NCI-H524 (cell line): ENCODE data around the gene KRT3.
A peak's percentile ranks its signal among the peaks of the same experiment; 100 is the strongest.
"Not testable (repeated sequence)": the region's sequence is repeated elsewhere in the genome, so short reads cannot be mapped to it uniquely, and the experiment has no call there.

Experiments
- DNase-seq, 2 experiments: peaks; one replicate each; lab custom pipeline; 2025; lab: John Stamatoyannopoulos, UW

KRT3 gene

GRCh38 chr12:52781399-52782082 is 14.4 kb downstream of the KRT3 start:
- DNase-seq = no peak

GRCh38 chr12:52779914-52780313 is 16.0 kb downstream of the KRT3 start:
- no peak for DNase-seq

- DNase-seq = no peak
These were observed 17.1 kb downstream of the KRT3 start for GRCh38 chr12:52778833-52779232.

GRCh38 chr12:52777566-52777965 is 18.4 kb downstream of the KRT3 start:
- DNase-seq = no peak

- DNase-seq = peak in 1 of 2 experiments; percentile 59
These were observed 19.0 kb downstream of the KRT3 start, which contains the start of gene KRT76 for GRCh38 chr12:52776913-52777395. Gene KRT76, minus strand, starts transcription at chr12:52777345. Its CDS starts 54 bp downstream, at chr12:52777291.

- no peak for DNase-seq
These were observed 19.5 kb downstream of the KRT3 start for GRCh38 chr12:52776435-52776834.

- no peak for DNase-seq
These were observed 21.2 kb downstream of the KRT3 start for GRCh38 chr12:52774629-52775250.

GRCh38 chr12:52772772-52773171 is 23.1 kb downstream of the KRT3 start:
- DNase-seq = no peak

DNA sequence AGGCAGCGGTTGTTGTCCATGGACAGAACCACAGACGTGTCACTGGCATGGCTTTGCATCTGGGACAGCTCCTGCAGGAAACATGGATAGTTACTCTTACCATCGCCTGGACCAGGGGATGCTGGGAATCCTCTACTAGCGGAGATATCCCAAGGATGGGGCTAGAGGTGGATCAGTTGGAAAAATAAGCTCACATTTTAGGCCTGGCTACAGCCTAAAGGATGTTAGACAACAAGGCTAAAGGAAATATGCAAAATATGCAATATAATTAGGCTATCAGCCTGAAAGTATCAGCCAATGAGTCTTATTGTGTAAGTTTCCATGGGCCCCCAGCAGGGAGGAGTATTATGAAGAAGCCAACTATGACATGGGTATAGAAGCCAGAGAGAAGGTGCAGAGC is 23.7 kb downstream of the KRT3 start:
- no peak for DNase-seq

DNA sequence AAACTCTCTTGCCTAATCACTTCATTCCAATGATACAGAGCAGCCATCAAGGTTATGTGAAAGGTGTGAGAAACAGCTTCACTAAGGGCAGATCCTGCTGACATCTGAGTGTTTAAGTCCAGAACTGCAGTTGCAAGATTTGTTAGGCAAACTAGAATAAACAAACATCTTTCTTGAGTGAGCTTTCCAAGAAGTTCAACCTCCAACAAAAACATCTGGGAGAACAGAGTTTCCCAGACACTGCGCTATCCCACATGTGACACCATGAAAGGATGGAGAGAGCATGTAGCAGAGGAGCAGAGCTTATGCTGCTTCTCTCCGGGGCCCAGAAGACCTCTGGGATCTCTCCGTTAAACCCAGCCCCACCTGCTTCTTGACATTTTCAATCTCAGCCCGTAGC is 24.4 kb downstream of the KRT3 start:
- no peak for DNase-seq

- DNase-seq = no peak
These were observed 24.8 kb downstream of the KRT3 start for GRCh38 chr12:52771088-52771487.

DNA sequence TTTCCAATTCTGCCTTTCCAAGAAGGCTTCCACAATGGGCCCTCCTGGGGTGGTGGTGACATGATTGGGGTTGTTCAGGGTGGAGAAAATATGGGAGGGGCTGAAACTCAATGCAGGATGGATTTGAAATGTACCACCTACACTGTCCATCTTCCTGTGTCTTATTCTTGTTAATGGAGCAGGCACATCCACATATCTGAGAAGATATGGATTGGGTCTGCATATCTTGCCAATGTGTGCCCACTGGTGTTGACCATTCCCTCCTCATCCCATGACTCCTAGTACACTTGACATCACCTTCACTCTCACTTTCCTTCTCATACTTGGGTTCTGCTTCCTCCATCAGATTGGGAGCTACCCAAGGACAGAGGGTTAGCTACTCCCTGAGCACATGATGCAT is 26.0 kb downstream of the KRT3 start:
- DNase-seq = no peak

DNA sequence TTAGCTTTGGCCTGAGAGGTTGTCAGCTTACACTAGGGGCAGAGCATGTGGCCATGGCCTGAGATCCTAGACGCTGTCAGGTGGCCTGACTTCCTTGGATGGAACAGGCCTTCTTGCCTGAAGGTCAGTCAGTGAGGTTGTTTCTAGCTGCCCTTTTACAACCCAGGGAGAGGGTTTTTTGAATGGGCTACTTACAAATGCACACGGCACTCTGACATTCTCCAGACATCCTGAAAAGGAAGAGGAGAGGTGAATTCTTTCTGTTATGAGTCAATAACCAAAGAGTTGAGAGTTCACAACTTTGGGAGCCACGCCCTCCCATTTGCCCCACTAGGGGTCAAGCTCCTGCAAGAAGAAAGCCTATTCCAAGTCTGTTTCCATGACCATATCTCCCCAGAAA is 26.6 kb downstream of the KRT3 start:
- no peak for DNase-seq

- DNase-seq = no peak
These were observed 27.3 kb downstream of the KRT3 start for GRCh38 chr12:52768479-52769200.

- peak in 1 of 2 experiments; percentile 8 for DNase-seq
These were observed 28.5 kb downstream of the KRT3 start for GRCh38 chr12:52767427-52767826.

GRCh38 chr12:52767020-52767379 is 28.9 kb downstream of the KRT3 start:
- DNase-seq = no peak

GRCh38 chr12:52766351-52767019 is 29.4 kb downstream of the KRT3 start:
- DNase-seq = peak; percentile 38 to 84

DNA sequence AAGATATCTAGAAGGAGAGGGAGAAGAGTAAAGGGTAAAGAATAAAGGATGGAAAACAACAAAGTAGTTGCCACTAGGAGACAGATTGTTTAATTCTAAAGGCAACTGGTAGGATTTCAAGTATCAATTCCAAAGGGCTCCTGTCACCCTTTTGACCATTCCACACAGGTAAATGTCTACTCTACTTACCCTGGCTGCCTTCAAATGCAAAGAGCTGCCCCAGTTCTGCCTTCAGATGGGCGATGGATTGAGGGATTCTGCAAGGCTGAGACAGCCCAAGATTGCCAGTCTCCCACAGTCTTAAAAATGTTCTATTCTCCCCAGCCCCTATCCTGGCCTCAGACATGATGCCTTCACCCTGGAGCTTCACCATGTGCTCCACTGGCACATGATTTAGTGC is 30.2 kb downstream of the KRT3 start:
- DNase-seq = no peak

DNA sequence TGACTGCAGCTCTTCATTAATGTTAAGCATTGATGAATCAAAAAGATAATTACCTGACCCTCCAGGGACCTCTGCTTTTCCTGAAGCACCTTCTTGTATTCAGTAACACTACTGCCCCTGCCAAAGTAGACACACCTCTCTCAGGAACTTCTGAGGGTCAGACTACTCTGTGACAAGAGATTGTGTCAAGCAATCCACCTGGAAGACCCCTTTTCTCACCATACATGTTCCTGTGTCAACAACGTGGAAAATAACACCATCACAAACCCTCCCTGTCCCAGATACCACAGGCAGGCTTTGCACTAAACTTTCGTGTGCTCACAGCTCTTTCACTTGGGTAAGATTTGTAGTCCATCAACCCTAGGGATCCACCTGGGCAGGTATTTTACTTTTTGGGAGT is 31.9 kb downstream of the KRT3 start:
- DNase-seq = no peak

DNA sequence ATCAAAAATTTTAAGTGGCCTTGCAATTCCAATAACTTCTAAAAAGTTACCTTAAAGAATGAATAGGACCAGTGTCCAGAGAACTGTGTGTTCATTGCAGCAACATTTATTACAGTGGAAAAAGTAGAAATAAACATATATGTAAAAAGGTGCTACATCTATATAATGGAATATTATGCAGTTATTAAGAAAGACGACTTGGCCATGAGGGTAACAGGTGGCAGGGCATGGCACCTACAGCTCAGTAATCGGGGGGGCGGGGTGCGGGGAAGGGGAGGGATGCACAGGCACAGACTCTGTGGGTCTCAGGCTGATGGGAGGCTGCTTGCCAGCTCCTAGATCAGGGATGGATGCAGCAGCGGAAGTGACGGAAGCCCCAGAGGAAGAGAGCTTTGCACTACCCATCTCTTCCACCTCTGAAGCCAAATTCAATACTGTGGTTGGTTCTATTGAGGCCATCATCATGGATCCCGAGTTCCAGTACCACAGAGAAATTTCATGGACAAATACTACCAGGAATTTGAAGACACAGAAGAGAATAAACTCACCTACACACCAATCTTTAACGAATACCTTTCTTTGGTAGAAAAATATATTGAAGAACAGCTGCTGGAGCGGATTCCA is 32.8 kb downstream of the KRT3 start:
- no peak for DNase-seq

GRCh38 chr12:52761802-52762201 is 34.1 kb downstream of the KRT3 start:
- no peak for DNase-seq

DNA sequence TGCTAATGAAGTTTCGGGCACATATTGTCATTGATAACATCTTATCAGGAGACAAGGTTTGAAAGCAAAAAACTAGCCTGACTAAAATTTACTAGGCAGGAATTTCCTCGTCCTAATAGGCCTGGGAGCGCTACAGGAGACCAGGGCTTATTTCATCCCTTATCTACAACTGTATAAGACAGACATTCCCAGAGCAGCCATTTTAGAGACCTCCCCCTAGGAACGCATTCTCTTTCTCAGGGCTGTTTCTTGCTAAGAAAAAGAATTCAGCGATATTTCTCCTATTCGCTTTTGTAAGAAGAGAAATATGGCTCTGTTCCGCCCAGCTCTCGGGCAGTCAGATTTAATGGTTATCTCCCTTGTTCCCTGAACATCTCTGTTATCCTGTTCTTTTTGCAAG is 34.7 kb downstream of the KRT3 start:
- DNase-seq = not testable (repeated sequence)
